H4 (cell line): ENCODE results near the gene HLA-DOB. TPM values are rescaled to one million over a fixed set of nuclear protein-coding genes. Genes with fewer than 3 reads are reported as not detected.

Experiments
- total RNA-seq: library from RNA; depleted of rRNA; stranded (reverse); fragments of >200 nt; shearing (Covaris generic); gene quantifications from 2 replicates; pipeline ENCODE4 v1.2.3, GENCODE V29; 2014; rRNA removed

Gene HLA-DOB
- total RNA-seq, 1 experiment from 2014 or later, result not detected

Other genes with a start within 250 kb of the HLA-DOB start
- 0.95 and 1.4 TPM in 2 replicates for gene HLA-DRB1, start 227.2 kb downstream of the HLA-DOB start, total RNA-seq
- gene HLA-DQA1, start 179.6 kb downstream of the HLA-DOB start, total RNA-seq, result not detected in 2 replicates
- gene HLA-DQB1, start 150.3 kb downstream of the HLA-DOB start, total RNA-seq, result not detected in 2 replicates
- gene HLA-DQA2, start 75.6 kb downstream of the HLA-DOB start, total RNA-seq, result not detected in 2 replicates
- gene HLA-DQB2, start 53.5 kb downstream of the HLA-DOB start, total RNA-seq, result not detected in 2 replicates
- gene TAP2, start 21.7 kb upstream of the HLA-DOB start, total RNA-seq, result 27.4 and 29.8 TPM in 2 replicates
- 210 and 212 TPM in 2 replicates for gene PSMB8, start 27.0 kb upstream of the HLA-DOB start, total RNA-seq
- 60.9 and 66.1 TPM in 2 replicates for gene TAP1, start 36.7 kb upstream of the HLA-DOB start, total RNA-seq
- gene PSMB9, start 37.2 kb upstream of the HLA-DOB start, total RNA-seq, result 120 and 150 TPM in 2 replicates
- 4.5 and 4.6 TPM in 2 replicates for gene HLA-DMB, start 124.0 kb upstream of the HLA-DOB start, total RNA-seq
- gene HLA-DMA, start 136.1 kb upstream of the HLA-DOB start, total RNA-seq, result 10.3 and 13.0 TPM in 2 replicates
- 52.2 and 57.6 TPM in 2 replicates for gene BRD2, start 151.6 kb upstream of the HLA-DOB start, total RNA-seq
- 0.14 TPM in 1 of 2 replicates, not detected in the other for gene HLA-DOA, start 192.6 kb upstream of the HLA-DOB start, total RNA-seq